Fibroblast of mammary gland (primary cell): Measurements from ENCODE around the gene DES.

Experiments
- DNase-seq: peaks from one replicate; pipeline ENCODE4 v3.0.0-alpha.2; 2010; ENCODE audit warnings: low read depth
- H3K4me3 ChIP-seq: 2 replicates; pipeline ENCODE4 v1.5.1; 2011; ENCODE audit warnings: low read depth, mild to moderate bottlenecking, low read length, moderate library complexity; ENCODE audit not compliant: control insufficient read depth
- CTCF ChIP-seq: conservative IDR thresholded peaks from 2 replicates; pipeline ENCODE4 v1.5.1; 2011; ENCODE audit warnings: low read depth, low read length, inconsistent platforms; ENCODE audit not compliant: control insufficient read depth, insufficient read depth

Gene DES

GRCh38 chr2:219384083-219384713 lies 34.0 kb upstream of the DES start:
- DNase-seq, result no peak
- no peak overlapping the region for H3K4me3 ChIP-seq
- no peak for TF ChIP-seq CTCF

DNA sequence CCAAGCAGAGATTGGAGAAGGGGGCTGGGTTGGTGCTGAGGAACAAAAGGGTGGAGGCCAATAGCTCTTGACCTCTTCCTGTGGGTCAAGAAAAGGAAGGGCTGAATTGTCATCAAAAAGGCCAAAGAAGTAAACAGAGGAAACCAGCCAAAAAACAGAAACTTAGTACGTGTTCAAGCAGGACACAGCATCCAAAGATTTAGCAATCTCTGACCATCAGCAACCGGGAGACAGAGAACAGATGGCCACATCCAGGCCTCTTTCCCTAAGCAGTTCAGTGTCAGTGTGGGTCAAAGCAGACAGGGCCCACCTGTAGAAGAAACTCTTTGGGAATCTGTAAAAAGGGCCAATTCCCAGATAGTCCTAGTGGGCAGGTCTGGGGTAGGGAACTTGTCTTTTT lies 33.3 kb upstream of the DES start:
- H3K4me3 ChIP-seq, result no peak overlapping the region
- peak; percentile 23 for DNase-seq
- TF ChIP-seq CTCF, result no peak

DNA sequence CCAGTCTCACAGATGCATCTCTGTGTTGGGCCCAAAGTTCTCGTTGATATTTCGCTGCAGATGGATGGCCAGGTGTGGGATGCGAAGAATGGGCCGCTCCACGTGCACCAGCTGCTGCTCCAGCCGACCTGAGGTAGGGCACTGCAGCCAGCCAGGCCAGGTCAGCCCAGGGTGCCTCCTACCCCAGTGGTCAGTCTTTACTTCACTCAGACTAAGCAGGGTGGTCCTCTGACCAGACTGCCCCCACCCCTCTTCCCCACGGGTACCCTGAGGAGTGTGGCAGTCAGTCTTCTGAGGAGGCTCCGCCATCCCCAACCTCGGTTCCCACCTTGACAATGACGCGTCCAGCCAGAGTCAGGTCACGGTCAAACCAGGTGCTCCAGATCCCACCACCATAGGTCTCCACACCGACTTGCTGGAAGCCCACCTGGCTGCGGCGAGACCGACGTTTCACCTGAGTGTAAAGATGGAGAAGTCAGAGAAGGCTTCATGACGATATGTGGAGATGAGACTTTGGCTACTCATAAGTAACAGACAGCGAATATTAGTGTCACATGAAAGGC lies 32.1 kb upstream of the DES start:
- no peak for TF ChIP-seq CTCF
- no peak overlapping the region for H3K4me3 ChIP-seq
- no peak for DNase-seq

DNA sequence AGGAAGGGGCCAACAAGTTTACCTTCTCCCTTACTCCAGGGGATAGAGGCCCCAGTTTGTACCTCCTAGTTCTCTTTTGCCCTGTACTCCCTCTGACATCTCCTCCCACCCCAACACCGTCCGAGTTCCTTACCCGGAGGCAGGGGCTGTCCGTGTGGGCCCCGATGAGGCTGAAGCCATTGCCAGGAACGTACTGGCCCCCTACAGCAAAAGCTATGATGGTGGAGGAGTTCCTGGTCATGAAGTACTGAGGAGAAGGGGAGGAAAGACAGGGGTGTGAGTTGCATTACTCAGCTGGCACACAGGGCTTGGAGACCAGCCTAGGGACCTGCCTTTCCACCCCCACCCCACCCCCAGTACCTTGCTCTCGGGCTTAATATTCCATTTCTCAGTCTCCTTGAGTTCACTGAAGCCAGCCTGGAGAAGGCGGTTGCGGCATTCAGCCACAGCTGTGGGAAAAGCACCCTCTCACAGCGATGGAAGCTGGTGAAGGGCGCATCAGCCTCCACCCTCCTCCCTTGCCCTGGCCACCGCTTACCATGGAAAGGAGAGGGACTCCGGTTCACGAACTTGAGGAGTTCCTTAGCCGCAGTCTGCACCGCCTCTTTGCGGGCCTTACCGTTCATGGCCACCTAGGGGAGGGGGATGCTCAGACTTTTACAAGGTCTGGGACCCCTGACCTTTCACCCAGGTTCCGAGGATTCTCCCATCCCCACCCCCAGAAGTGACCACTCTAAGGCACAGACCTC lies 31.5 kb upstream of the DES start:
- no peak for TF ChIP-seq CTCF
- H3K4me3 ChIP-seq, result peak overlapping the region; percentile 88
- DNase-seq, result no peak

GRCh38 chr2:219387306-219388120 lies 30.7 kb upstream of the DES start, which contains the start of gene DNPEP:
DNPEP (minus strand) TSS chr2:219387912; CDS start chr2:219387794, 118 bp downstream.
- DNase-seq, result peak; percentile 85
- no peak for TF ChIP-seq CTCF
- H3K4me3 ChIP-seq, result peak within 1 kb of the TSS; percentile 88

DNA sequence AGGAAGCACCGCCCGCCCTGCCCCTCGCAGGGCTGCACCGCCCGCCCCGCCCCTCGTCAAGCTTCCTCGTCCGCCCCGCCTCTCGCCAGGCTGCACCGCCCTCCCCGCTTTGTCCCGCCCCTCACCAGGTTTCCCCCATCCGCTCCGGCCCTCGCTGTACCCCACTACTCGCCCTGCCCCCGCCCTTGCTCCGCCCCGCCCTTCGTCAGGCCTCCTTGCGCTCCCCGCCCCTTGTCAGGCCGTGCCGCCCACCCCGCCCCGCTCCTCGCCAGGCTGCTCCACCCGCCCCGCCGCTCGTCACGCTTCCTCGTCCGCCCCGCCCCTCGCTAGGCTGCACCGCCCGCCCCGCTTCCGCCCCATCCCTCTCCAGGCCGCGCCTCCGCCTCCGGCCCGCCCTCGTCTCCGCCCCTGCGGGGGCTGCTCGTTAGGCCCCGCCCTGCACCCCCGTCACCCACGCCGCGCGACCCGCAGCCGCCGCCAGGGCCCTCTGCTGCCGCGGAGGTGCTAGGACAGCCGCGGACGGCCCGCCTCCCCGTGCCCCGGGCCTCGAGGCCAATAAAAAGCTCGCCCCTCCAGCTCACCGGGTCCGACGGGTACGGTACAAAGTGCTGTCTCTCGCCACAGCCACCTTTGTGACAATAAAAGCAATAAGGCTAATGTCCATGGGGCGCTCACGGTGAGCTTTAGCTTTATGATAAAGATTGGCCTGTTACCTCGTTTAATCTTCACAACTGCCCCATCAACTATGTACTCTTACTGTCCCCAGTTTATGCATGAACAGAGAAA lies 29.9 kb upstream of the DES start:
- DNase-seq, result peak; percentile 91
- H3K4me3 ChIP-seq, result peak overlapping the region; percentile 37
- peak; percentile 17 for TF ChIP-seq CTCF
